Esophagus muscularis mucosa (tissue), 3 donors: ENCODE data around the gene CLRN3.

ENCODE experiments used
- CTCF ChIP-seq, 3 experiments: fragments of 200-600 bp in 2 of 3; fragments of 450-650 bp in 1 of 3; sonication (generic) in 2 of 3; IDR thresholded peaks; one replicate each; pipeline ENCODE4 v1.5.1; 2017 to 2019; ENCODE audit warnings: antibody characterized with exemption in 3 of 3, mild to moderate bottlenecking in 2 of 3, moderate library complexity in 1 of 3
- POLR2A ChIP-seq: fragments of 450-650 bp; IDR thresholded peaks from one replicate; pipeline ENCODE4 v1.6.1; 2017; ENCODE audit warnings: antibody characterized with exemption, moderate library complexity, mild to moderate bottlenecking, low read depth
- POLR2AphosphoS5 ChIP-seq, 2 donors: sonication (generic); formaldehyde crosslinking; IDR thresholded peaks; one replicate each; pipeline ENCODE4 v1.6.1; 2017; ENCODE audit warnings: antibody characterized with exemption in 2 of 2

- no peak for TF ChIP-seq CTCF (IDR thresholded peaks at IDR 0.05)
- no peak for TF ChIP-seq POLR2A
- no peak for TF ChIP-seq POLR2AphosphoS5 (IDR thresholded peaks at IDR 0.05)
These were observed 58.5 kb downstream of the CLRN3 start for GRCh38 chr10:127834221-127834620.
